NCI-H2029 treated with DMSO at 0.1 percent for 48 hours (cell line): Measurements from ENCODE around the gene PSEN2.
A peak's percentile ranks its signal among the peaks of the same experiment; 100 is the strongest.
"Not testable (repeated sequence)": the region's sequence is repeated elsewhere in the genome, so short reads cannot be mapped to it uniquely, and the experiment has no call there.

ENCODE experiments used
- DNase-seq: peaks from one replicate; lab custom pipeline; 2025; lab: John Stamatoyannopoulos, UW

PSEN2 gene

DNA sequence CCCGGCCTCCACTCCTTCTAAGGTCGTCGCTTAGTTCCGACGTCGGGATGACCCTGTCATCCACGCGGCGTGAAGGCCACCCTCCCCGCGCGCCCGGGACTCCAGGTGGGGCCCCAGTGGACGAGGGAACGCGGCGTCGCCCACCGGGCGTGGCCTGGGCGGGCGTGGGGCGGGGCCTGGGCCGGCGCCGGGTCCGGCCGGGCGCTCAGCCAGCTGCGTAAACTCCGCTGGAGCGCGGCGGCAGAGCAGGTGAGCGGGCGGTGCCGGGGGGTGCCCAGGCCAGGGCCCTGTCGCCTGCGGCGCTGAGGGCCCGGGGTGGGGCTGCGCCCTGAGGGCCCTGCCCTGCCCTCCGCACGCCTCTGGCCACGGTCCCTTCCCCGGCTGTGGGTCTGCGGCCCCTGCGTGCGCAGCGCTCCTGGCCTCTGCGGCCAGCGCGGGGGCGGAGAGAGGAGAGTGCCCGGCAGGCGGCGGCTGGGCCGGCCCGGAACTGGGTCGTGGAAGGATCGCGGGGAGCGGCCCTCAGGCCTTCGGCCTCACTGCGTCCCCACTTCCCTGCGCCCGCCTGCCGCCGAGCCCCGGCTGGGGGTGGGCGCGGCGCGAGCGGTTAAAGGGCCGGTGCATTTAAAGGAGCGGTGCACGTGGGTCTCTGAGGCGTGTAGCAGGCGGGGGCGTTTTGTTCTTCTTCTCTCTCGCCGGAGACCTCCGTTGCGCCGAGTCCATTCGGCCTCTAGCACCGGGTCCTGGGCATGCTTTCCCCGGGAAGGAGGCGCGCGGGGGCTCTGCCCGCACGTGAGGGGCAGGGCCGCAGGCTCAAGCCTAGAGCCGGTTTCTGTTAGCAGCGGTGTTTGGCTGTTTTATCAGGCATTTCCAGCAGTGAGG is at the start of gene PSEN2:
Gene PSEN2 (plus strand): TSS at position 216 of the 879 bp plus-strand sequence. CDS start 11,292 bp downstream, outside the sequence.
- no peak for DNase-seq

- DNase-seq, result no peak
Measured at GRCh38 chr1:226820941-226821718, 49.3 kb upstream of the PSEN2 start.

DNA sequence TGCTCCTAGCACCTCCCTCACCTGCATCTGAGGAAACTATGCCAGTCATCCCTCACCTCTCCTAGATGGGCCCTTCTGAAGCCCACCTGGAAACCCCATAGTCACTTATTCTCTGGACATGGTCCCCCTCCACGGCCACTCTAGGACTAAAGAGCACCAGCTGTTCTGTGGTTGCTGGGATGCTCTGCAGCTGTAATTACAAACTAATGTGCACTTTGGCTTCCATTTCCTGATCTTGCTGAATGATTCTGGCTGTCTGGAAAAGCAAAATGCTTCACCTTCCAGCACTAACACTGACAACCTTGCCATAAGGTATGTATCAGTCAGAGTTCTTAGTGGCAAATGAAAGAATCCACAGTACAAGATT is 48.7 kb upstream of the PSEN2 start:
- DNase-seq, result no peak

GRCh38 chr1:226823643-226824042 is 46.8 kb upstream of the PSEN2 start:
- no peak for DNase-seq

GRCh38 chr1:226825037-226825745 is 45.2 kb upstream of the PSEN2 start:
- no peak for DNase-seq

DNA sequence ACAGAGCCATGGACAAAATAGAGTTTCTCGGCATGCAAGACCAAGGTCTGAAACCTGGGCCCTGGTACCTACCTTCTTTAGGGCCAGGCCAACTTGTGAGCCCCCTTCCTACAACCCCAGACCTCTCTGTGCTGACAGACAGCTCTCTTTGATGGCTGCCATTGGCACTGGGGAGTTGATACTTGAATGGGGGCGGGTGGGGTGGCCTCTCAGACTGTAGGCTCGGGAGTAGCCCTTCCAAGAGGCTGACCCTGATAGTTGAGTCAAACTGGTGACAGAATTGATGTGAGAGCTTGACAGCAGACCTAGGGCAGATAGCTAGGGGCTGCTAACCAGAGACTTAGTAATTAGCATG is 44.7 kb upstream of the PSEN2 start:
- no peak for DNase-seq

- DNase-seq, result no peak
Measured at GRCh38 chr1:226826479-226827261, 43.7 kb upstream of the PSEN2 start.

DNA sequence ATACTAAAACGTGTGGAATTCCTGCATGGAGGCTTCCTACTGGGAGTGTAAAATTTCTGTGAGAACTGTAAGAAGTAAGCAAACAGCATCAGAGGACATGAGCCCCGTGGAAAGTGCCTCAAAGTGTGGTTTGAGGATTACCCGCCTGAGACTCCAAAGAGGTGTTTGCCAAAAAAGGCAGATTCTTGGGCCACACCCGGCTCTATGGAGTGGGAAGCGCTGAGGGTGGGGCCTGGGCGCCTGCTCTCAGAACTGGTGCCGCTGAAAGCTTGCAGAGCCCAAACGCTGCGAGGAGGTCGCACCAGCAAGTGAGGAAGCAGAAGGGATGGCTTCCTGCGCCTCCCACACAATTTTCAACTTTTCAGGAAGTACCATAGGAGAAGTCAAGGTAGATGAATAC is 43.0 kb upstream of the PSEN2 start:
- DNase-seq, result no peak

DNA sequence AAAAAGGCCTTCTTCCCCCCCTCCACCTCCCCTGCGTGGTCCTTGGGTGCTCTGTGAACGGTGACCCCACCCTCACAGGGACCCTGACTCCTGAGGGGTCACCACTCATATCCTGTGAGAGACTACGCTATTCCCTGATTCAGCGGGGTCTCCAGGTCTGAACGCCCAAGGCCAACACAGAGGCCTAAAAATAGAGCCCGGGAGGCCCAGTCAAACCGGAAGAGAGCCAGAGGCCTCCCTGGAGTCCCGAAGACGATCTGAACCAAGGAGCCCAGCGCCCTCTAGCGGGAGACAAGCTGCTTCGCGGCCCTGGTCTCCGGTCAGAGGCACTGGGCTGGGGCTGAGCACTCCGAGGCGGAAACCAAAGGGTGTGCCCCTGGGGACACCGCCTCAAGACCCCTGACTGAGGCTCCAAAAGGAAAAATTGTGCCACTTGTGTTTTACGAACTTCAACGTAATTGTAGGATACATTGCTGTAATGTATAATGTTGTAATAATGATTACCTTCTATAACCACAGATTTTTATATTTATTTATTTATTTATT is 42.4 kb upstream of the PSEN2 start:
- DNase-seq, result peak; percentile 69

GRCh38 chr1:226829105-226829504 is 41.3 kb upstream of the PSEN2 start:
- no peak for DNase-seq

DNA sequence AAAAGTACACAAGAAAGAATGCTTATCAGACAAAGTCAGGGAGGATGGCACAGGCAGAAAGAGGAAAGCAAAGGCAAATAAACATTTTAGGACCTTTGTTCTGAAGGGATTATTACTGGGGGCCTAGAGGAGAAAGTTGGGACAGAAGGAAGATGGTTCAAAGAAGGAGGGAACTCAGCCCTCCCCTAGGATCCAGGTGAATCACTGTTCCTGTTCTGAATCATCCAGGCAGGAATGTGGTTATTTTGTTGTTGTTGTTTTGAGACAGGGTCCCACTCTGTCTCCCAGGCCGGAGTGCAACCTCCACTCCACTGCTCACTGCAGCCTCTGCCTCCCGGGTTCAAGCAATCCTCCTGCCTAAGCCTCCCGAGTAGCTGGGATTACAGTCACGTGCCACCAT is 38.5 kb upstream of the PSEN2 start:
- DNase-seq, result no peak

GRCh38 chr1:226832613-226833012 is 37.8 kb upstream of the PSEN2 start:
- DNase-seq, result no peak

DNA sequence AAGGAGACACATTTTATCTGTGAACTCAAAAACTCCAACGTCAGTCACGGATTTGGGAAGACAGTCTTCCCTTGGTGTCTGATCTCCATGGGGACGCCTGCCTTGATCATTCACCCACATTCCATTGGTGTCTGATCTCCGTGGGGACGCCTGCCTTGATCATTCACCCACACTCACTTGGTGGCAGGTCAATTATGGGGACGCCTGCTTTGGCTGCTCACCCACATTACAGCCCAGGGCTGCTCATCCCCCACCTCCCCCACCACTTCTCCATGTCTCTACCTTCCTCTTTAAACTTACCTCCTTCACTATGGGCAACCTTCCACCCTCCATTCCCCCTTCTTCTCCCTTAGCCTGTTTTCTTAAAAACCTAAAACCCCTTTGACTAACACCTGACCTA is 36.2 kb upstream of the PSEN2 start:
- DNase-seq, result not testable (repeated sequence)

DNA sequence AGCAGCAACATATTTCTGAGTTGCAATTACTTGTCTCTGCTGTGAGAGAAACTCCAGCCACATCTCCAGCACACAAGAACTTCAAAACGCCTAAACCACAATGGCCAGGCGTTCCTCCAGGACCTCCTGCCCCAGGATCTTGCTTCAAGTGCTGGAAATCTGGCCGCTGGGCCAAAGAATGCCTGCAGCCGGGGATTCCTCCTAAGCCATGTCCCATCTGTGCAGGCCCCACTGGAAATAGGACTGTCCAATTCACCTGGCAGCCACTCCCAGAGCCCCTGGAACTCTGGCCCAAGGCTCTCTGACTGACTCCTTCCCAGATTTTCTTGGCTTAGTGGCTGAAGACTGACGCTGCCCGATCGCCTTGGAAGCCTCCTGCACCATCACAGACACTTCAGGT is 35.0 kb upstream of the PSEN2 start:
- DNase-seq, result not testable (repeated sequence)

DNA sequence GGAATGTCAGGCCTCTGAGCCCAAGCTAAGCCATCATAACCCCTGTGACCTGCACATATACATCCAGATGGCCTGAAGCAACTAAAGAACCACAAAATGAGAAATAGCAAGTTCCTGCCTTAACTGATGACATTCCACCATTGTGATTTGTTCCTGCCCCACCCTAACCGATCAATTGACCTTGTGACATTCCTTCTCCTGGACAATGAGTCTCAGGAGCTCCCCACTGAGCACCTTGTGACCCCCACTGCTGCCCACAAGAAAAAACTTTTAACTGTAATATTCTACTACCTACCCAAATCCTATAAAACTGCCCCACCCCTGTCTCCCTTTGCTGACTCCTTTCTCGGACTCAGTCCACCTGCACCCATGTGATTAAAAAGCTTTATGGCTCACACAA is 32.5 kb upstream of the PSEN2 start:
- not testable (repeated sequence) for DNase-seq

- no peak for DNase-seq
Measured at GRCh38 chr1:226838456-226838855, 32.0 kb upstream of the PSEN2 start.

DNA sequence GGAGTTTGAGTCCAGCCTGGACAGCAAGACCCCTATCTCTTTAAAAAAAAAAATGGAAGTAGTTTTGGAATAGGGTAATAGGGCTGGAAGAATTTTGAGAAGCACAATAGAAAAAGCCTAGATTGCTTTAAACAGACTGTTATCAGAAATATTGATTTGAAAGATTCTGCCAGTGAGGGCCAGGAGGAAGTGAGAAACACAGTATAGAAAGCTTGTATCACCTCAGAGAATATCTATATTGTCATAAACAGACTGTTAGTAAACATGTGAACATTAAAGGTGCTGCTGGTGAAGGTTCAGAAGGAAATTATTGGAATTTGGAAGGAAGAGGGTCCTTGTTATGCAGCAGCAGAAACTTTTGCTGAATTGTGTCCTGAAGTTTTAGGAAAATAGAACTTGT is 24.8 kb upstream of the PSEN2 start:
- no peak for DNase-seq

DNA sequence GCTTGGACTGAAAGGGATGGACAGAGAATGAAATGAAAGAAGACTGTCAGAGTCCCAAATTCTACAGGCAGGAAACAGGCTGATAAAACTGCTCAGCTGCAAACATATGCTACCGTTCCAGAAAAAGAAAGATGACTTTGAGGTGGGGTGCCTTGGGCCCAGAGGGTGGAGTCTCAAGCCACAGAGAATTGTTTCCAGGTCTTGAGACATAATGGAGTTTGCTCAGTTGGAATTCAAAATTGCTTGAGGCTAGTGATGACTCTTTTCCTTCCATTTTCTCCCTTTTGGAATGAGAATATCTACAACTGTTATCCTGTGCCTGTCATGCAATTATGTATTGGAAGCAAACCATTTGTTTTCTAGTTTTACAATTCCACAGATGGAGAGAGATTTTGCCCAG is 23.6 kb upstream of the PSEN2 start:
- no peak for DNase-seq

DNA sequence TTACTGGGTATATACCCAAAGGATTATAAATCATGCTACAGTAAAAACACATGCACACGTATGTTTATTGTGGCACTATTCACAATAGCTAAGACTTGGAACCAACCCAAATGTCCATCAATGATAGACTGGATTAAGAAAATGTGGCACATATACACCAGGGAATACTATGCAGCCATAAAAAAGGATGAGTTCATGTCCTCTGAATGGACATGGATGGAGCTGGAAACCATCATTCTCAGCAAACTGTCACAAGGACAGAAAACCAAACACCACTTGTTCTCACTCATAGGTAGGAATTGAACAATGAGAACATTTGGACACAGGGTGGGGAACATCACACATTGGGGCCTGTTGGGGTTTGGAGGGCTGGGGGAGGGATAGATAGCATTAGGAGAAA is 15.9 kb upstream of the PSEN2 start:
- not testable (repeated sequence) for DNase-seq

DNA sequence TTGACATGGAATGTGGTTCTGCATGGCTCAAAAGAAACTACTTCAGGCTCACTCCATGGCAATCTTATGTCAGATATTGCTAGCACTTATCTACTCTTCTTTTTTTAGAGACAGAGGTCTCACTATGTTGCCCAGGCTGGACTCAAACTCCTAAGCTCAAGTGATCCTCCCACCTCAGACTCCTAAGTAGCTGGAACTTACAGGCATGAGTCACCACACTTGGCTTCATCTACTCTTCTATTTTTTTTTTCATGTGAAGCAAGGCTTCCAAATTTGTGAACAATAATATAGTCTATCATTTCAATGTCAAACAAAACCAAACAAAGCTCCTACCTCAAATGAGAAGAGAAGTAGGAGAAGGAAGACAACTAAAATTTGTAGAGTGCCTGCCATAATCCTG is 7.5 kb upstream of the PSEN2 start:
- no peak for DNase-seq

DNA sequence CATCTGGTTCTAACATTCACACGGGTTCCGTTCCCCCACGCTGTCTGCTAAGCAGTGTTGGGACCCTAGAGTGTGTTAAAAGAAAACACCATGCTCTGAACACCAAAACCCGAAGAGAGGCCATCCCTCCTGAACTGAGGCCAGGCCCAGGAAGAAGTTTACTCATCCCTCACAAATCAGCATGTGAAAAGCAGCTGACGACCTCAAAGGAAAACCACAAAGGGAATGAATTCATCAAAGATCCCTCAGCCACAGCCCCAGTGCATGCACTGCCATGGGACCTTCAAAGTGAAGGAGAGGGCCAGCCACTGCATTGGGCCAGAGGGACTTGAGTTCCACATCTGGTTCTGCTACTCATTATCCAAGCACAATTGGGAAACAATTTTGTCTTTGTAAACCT is 7.0 kb upstream of the PSEN2 start:
- DNase-seq, result no peak

DNA sequence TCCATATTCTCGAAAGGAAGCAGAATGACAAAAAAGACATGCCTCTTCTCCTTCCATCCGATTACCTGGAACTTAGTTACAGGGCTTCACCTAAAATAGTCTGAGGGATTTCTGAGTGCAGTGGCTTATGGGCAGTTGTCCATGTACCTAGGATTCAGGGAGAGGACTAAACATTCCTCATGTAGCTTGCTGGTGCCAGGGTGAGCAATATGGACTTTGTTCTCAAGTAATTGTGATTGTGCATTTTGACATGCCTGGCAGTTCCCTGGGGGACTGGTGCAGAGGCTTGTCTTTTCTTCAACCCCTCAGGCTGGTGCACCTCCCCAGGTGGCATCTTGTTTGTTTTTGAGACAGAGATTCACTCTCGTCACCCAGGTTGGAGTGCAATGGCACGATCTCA is 6.1 kb upstream of the PSEN2 start:
- DNase-seq, result no peak
